Gastroesophageal sphincter (tissue), 3 donors: ENCODE measurements around the gene OR1K1.

Experiments
- POLR2A ChIP-seq, 2 donors: fragments of 450-650 bp; IDR thresholded peaks; one replicate each; pipeline ENCODE4 v1.6.1; 2017; ENCODE audit warnings: antibody characterized with exemption in 2 of 2, mild to moderate bottlenecking in 2 of 2, moderate library complexity in 1 of 2
- TF ChIP-seq, protein P1 (sequence below), 4 experiments: fragments of 200-600 bp in 2 of 4; fragments of 450-650 bp in 2 of 4; sonication (generic) in 1 of 4; IDR thresholded peaks; one replicate each; pipeline ENCODE4 v1.5.1; 2017 to 2019; ENCODE audit warnings: antibody characterized with exemption in 4 of 4, mild to moderate bottlenecking in 2 of 4, moderate library complexity in 2 of 4

DNA sequence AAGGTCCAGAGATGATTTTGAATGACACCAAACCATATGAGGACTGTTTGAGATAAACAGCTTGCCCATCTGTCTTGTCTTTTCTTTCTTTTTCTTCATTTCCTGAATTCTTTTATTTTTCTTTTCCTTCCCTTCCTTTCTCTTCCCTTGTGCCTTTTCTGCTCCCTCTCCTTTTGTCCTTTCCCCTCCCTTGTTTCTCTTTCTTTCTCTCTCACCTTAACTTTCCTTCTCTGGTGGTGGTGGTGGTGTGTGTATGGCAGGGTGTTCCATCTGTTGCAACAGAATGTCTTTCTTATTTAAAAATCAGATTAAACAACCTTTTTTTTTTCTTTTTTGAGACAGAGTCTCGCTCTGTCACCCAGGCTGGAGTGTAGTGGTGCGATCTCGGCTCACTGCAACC lies 32.3 kb downstream of the OR1K1 start:
- TF ChIP-seq, protein P1, sequence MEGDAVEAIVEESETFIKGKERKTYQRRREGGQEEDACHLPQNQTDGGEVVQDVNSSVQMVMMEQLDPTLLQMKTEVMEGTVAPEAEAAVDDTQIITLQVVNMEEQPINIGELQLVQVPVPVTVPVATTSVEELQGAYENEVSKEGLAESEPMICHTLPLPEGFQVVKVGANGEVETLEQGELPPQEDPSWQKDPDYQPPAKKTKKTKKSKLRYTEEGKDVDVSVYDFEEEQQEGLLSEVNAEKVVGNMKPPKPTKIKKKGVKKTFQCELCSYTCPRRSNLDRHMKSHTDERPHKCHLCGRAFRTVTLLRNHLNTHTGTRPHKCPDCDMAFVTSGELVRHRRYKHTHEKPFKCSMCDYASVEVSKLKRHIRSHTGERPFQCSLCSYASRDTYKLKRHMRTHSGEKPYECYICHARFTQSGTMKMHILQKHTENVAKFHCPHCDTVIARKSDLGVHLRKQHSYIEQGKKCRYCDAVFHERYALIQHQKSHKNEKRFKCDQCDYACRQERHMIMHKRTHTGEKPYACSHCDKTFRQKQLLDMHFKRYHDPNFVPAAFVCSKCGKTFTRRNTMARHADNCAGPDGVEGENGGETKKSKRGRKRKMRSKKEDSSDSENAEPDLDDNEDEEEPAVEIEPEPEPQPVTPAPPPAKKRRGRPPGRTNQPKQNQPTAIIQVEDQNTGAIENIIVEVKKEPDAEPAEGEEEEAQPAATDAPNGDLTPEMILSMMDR (IDR thresholded peaks at IDR 0.05): no peak
- no peak for TF ChIP-seq POLR2A (IDR thresholded peaks at IDR 0.05)
